ENCODE results near the gene UTP18. TPM values are rescaled to one million over a fixed set of nuclear protein-coding genes. Genes with fewer than 3 reads are reported as not detected.

Gene UTP18
- total and polyA plus RNA-seq, 2 of the 13 experiments (the other 11 are each of a cell fraction or from before 2014, with no cell fraction given), result 35.2 to 104 TPM

DNA sequence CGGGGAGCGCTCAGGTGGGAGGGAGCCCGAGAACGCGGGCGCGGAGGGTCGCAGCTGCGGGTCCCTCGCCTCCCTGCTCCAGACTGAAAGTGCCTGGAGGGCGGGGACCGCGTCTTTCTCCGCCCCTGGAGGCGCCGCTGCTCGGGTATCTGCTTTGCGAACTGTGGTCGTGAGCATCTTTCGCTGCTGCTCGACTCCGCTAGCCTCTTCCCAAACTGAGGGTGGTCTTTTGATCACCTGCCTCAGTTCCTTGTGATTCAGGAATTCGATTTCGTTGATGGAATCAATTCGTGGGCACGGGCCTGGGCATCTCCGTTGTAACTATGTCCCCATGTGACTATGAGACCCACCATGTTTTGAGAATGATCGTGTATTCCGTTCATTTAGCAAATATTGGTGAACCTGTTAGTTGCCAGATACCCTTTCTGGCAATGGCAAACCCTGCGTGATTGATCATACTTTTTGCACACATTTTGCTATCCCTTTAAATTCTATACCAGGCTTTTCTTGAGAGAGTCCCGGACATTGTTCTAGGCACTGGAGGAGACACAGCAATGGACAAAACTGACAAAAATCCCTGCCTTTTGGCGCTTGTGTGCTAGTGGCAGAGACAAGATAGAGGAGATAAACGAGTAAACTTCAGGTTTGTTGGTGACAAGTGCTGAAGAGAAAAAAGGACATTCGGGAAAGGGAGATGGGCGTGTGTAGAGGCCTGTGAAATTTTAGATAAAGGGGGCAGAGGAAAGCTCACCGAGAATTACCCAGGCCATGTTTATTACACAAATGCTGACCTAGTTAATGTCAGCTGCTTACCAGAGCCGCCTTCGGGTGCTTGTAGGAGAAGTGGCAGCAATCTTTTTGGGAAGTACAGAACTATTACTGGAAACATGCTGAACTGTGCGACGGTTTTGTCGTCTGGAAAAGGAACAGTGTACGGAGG is 948 bp downstream of the UTP18 start (continued):
- TF ChIP-seq KMT2B (CRISPR knock-in tag; IDR thresholded peaks at IDR 0.05), result no peak
- TF ChIP-seq MAFK (conservative IDR thresholded peaks at IDR 0.05 in 1 of 2, IDR thresholded peaks at IDR 0.05 in 1 of 2; ENCODE audit: low read length in 2 of 2), result peak in 1 of 2 experiments; percentile 35; a peak in 1 of 4 replicates
- peak; percentile 47; the same call in 1 of the 2 replicates for TF ChIP-seq SP5 (CRISPR knock-in tag; IDR thresholded peaks at IDR 0.05; ENCODE audit: borderline replicate concordance, low read depth)
- 0 out of 2 replicates have a peak, but pooled peaks have one; percentile 0 for TF ChIP-seq SNAPC2 (CRISPR knock-in tag; IDR thresholded peaks at IDR 0.05)
- TF ChIP-seq KDM5A (IDR thresholded peaks at IDR 0.05; ENCODE audit: borderline replicate concordance, low read length), result peak; percentile 66
- no peak for TF ChIP-seq SIX4 (CRISPR knock-in tag; IDR thresholded peaks at IDR 0.05)
- TF ChIP-seq ZNF761 (CRISPR knock-in tag; conservative IDR thresholded peaks at IDR 0.05), result 0 out of 2 replicates have a peak, but pooled peaks have one; percentile 9
- no peak for TF ChIP-seq ZNF7 (CRISPR knock-in tag; IDR thresholded peaks at IDR 0.05)
- no peak for TF ChIP-seq AGO1 (IDR thresholded peaks at IDR 0.05; ENCODE audit: low read depth, low read length, poor library complexity, severe bottlenecking)
- TF ChIP-seq POLR2AphosphoS5 (IDR thresholded peaks at IDR 0.05; ENCODE audit: low read depth, low read length), result no peak
- TF ChIP-seq, protein P1, sequence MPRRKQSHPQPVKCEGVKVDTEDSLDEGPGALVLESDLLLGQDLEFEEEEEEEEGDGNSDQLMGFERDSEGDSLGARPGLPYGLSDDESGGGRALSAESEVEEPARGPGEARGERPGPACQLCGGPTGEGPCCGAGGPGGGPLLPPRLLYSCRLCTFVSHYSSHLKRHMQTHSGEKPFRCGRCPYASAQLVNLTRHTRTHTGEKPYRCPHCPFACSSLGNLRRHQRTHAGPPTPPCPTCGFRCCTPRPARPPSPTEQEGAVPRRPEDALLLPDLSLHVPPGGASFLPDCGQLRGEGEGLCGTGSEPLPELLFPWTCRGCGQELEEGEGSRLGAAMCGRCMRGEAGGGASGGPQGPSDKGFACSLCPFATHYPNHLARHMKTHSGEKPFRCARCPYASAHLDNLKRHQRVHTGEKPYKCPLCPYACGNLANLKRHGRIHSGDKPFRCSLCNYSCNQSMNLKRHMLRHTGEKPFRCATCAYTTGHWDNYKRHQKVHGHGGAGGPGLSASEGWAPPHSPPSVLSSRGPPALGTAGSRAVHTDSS (CRISPR knock-in tag; conservative IDR thresholded peaks at IDR 0.05), result no peak
- no peak for TF ChIP-seq ARHGAP35 (CRISPR knock-in tag; IDR thresholded peaks at IDR 0.05; ENCODE audit: borderline replicate concordance)
- TF ChIP-seq ZNF776 (CRISPR knock-in tag; IDR thresholded peaks at IDR 0.05), result no peak
- TF ChIP-seq, protein P2, sequence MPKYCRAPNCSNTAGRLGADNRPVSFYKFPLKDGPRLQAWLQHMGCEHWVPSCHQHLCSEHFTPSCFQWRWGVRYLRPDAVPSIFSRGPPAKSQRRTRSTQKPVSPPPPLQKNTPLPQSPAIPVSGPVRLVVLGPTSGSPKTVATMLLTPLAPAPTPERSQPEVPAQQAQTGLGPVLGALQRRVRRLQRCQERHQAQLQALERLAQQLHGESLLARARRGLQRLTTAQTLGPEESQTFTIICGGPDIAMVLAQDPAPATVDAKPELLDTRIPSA (CRISPR knock-in tag; IDR thresholded peaks at IDR 0.05; ENCODE audit: borderline replicate concordance), result 0 out of 2 replicates have a peak, but pooled peaks have one; percentile 20
- TF ChIP-seq ZSCAN29 (CRISPR knock-in tag; conservative IDR thresholded peaks at IDR 0.05), result no peak
- peak; percentile 24; the same call in 1 of the 2 replicates for TF ChIP-seq ZBTB3 (CRISPR knock-in tag; IDR thresholded peaks at IDR 0.05; ENCODE audit: borderline replicate concordance, low read depth)
- TF ChIP-seq MEIS2 (CRISPR knock-in tag; IDR thresholded peaks at IDR 0.05), result no peak
- TF ChIP-seq, protein P3, sequence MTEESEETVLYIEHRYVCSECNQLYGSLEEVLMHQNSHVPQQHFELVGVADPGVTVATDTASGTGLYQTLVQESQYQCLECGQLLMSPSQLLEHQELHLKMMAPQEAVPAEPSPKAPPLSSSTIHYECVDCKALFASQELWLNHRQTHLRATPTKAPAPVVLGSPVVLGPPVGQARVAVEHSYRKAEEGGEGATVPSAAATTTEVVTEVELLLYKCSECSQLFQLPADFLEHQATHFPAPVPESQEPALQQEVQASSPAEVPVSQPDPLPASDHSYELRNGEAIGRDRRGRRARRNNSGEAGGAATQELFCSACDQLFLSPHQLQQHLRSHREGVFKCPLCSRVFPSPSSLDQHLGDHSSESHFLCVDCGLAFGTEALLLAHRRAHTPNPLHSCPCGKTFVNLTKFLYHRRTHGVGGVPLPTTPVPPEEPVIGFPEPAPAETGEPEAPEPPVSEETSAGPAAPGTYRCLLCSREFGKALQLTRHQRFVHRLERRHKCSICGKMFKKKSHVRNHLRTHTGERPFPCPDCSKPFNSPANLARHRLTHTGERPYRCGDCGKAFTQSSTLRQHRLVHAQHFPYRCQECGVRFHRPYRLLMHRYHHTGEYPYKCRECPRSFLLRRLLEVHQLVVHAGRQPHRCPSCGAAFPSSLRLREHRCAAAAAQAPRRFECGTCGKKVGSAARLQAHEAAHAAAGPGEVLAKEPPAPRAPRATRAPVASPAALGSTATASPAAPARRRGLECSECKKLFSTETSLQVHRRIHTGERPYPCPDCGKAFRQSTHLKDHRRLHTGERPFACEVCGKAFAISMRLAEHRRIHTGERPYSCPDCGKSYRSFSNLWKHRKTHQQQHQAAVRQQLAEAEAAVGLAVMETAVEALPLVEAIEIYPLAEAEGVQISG (CRISPR knock-in tag; IDR thresholded peaks at IDR 0.05), result no peak
- TF ChIP-seq NONO (IDR thresholded peaks at IDR 0.05), result no peak
- no peak; the same call in 1 of the 2 replicates for TF ChIP-seq NONO (CRISPR knock-in tag; conservative IDR thresholded peaks at IDR 0.05)
- TF ChIP-seq, protein P4, sequence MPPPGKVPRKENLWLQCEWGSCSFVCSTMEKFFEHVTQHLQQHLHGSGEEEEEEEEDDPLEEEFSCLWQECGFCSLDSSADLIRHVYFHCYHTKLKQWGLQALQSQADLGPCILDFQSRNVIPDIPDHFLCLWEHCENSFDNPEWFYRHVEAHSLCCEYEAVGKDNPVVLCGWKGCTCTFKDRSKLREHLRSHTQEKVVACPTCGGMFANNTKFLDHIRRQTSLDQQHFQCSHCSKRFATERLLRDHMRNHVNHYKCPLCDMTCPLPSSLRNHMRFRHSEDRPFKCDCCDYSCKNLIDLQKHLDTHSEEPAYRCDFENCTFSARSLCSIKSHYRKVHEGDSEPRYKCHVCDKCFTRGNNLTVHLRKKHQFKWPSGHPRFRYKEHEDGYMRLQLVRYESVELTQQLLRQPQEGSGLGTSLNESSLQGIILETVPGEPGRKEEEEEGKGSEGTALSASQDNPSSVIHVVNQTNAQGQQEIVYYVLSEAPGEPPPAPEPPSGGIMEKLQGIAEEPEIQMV (CRISPR knock-in tag; IDR thresholded peaks at IDR 0.05; ENCODE audit: low read depth), result no peak
- TF ChIP-seq ATAD3A (CRISPR knock-in tag; IDR thresholded peaks at IDR 0.05), result no peak
- no peak for TF ChIP-seq ZFP62 (CRISPR knock-in tag; IDR thresholded peaks at IDR 0.05)

Measured in HepG2 (cell line).